ENCODE data around the gene MRPL47. TPM values are rescaled to one million over a fixed set of nuclear protein-coding genes. Genes with fewer than 3 reads are reported as not detected.

Gene MRPL47
- total RNA-seq, 4 donors from 2014 or later, result 15.6 to 34.8 (median 31.5) TPM

DNA sequence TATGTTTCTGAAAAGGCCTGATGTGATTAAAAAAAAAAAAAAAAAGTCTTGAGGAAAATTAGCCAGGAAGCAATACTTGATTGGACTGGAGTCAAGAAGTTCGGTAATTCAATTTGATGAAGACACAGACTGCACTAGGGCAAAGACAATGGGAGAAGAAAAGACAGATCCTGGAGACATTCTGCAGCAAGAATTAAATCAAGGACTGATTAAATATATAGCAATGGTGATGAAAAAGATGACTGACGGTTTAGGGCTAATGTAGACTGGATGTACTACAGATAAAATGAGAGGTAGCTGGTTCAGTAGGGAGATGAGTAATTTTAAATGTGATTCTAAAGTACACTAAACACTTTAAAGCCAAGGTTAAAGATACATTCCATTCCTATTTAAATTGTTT, 13.8 kb downstream of the MRPL47 start:
- no peak for TF ChIP-seq POLR2A (IDR thresholded peaks at IDR 0.05)
- TF ChIP-seq, protein P1, sequence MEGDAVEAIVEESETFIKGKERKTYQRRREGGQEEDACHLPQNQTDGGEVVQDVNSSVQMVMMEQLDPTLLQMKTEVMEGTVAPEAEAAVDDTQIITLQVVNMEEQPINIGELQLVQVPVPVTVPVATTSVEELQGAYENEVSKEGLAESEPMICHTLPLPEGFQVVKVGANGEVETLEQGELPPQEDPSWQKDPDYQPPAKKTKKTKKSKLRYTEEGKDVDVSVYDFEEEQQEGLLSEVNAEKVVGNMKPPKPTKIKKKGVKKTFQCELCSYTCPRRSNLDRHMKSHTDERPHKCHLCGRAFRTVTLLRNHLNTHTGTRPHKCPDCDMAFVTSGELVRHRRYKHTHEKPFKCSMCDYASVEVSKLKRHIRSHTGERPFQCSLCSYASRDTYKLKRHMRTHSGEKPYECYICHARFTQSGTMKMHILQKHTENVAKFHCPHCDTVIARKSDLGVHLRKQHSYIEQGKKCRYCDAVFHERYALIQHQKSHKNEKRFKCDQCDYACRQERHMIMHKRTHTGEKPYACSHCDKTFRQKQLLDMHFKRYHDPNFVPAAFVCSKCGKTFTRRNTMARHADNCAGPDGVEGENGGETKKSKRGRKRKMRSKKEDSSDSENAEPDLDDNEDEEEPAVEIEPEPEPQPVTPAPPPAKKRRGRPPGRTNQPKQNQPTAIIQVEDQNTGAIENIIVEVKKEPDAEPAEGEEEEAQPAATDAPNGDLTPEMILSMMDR (IDR thresholded peaks at IDR 0.05), result no peak

DNA sequence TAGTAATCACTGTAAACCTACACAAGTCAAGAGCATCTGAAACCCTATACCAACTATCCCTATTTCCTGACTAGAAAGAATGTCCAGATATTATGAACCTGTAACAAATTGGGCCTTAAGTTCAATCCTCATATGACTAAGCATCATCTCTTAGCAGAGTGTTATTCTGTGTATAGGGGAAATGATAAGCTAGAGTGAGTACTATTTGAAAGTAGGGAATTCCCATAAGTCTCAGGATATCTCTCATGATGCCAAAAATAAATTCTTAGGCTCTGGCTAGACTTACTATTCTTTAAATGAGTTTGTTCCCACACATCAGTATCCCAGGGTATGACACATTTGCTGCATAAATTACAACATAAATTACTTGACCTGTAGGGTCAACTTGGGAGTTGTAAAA, 15.3 kb downstream of the MRPL47 start:
- H3K4me3 ChIP-seq, result no peak overlapping the region
- H3K9me3 ChIP-seq, result no peaks in the 10 kb centered on the region
- intact Hi-C loops (cut with DNase I; ENCODE audit: low total_unique reads), result no loop called here
- DNase-seq, result no peak
- no peaks in the 10 kb centered on the region for H3K27me3 ChIP-seq
- no peaks in the 10 kb centered on the region for H3K36me3 ChIP-seq
- H3K27ac ChIP-seq, result no peak overlapping the region
- TF ChIP-seq, protein P1 (IDR thresholded peaks at IDR 0.05), result no peak
- TF ChIP-seq POLR2A (IDR thresholded peaks at IDR 0.05), result no peak
- no peaks in the 10 kb centered on the region for H3K4me1 ChIP-seq

More for the DNA sequence above, 13.8 kb downstream of the MRPL47 start:
- Histone ChIP-seq H3K9me3 (no peaks in the 10 kb centered on the region), H3K27me3 (no peaks in the 10 kb centered on the region), H3K4me3 (no peak overlapping the region), H3K4me1 (no peaks in the 10 kb centered on the region), H3K36me3 (no peaks in the 10 kb centered on the region), H3K27ac (no peak overlapping the region)
- DNase-seq, result no peak
- intact Hi-C loops (cut with DNase I; ENCODE audit: low total_unique reads), result no loop called here

DNA sequence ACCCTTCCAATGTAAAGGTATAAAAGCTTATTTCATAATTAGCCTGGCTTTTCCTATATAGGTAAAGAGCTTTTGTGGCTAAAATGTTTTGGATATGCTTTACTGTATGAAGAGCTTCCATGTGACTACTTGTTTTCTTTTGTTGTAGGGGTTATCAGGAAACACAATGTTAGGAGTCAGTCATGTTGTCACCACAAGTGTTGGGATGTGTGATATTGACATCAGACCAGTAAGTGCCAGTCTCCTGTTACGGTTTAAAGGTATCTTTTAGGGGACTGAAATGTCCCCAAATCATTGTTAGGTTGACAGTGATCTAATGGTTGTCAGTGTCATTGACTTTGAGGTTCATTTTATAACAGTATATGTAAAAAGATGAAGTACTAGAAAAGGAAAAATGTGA, 23.4 kb downstream of the MRPL47 start:
- DNase-seq, result no peak
- no peaks in the 10 kb centered on the region for H3K9me3 ChIP-seq
- H3K4me3 ChIP-seq, result no peak overlapping the region
- no peaks in the 10 kb centered on the region for H3K36me3 ChIP-seq
- intact Hi-C loops (cut with DNase I; ENCODE audit: low total_unique reads), result no loop called here
- TF ChIP-seq POLR2A (IDR thresholded peaks at IDR 0.05), result no peak
- TF ChIP-seq, protein P1 (IDR thresholded peaks at IDR 0.05), result no peak
- no peaks in the 10 kb centered on the region for H3K27me3 ChIP-seq
- no peaks in the 10 kb centered on the region for H3K4me1 ChIP-seq
- H3K27ac ChIP-seq, result no peak overlapping the region

DNA sequence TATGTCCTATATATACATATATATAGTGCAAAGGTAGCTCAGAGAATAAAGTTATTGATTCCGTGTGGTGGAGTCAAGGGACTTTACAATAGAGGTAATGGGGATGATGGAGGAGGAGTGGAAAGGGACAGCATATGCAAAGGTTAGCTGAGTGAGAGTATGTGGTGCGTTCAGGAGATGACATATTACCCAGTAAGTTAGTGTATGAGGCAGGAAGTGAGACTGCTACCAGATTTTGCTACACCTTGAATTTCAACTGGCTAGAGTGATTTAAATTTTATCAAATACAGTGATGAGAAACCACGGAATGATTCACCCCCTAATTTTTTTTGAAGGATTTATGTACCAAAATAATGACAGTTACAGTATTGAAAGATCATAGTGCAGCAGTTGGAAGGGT, 38.9 kb downstream of the MRPL47 start:
- intact Hi-C loops (cut with DNase I; ENCODE audit: low total_unique reads), result loop anchor here (10.0 kb wide), 1 partner anchor 111 kb away; the partner anchor contains the start of gene GNB4
- Histone ChIP-seq H3K27ac (no peak overlapping the region), H3K27me3 (no peaks in the 10 kb centered on the region)

DNA sequence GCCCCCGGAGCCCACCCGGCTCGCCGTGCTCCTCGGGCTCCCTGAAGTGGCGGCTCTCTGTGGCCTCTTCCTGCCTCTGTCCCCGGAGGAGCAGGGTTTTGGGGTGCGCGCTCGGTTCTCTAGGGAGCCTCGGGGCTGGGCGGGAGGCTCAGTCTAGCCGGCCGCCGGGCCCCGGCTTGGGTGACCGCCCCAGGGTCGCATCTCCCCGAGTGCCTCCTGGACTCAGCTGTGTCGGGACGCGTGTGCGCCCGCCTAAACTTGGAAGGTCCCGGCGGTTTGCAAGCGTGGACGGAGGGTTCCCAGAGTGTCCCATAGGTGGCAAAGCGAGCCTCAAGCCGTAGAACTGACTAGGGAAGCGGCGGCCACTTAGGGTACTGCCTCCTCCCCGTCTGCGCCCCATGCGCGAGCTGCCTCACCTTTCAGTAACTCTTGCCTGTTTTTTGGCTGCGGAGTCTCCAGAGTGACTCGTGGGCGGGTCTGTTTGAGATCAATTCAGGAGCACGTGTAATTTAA, 41.1 kb downstream of the MRPL47 start:
- Histone ChIP-seq H3K36me3 (no peaks in the 10 kb centered on the region), H3K4me3 (peak overlapping the region; percentile 71 to 93), H3K27ac (peak overlapping the region; percentile 81 to 85), H3K9me3 (no peaks in the 10 kb centered on the region), H3K4me1 (peaks cover 4 to 9% of the 10 kb centered on the region in 2 donors), H3K27me3 (no peaks in the 10 kb centered on the region)
- intact Hi-C loops (cut with DNase I; ENCODE audit: low total_unique reads), result loop anchor here (10.0 kb wide), 1 partner anchor 109 kb away; the partner anchor contains the start of gene GNB4
- peak; percentile 51 for DNase-seq
- TF ChIP-seq POLR2A (IDR thresholded peaks at IDR 0.05), result no peak
- TF ChIP-seq, protein P1 (IDR thresholded peaks at IDR 0.05), result peak in 3 of 4 experiments; percentile 38 to 63 (median 62)

More for the DNA sequence above, 38.9 kb downstream of the MRPL47 start:
- no peak for DNase-seq
- no peak overlapping the region for H3K4me3 ChIP-seq
- H3K36me3 ChIP-seq, result no peaks in the 10 kb centered on the region
- no peaks in the 10 kb centered on the region for H3K9me3 ChIP-seq
- TF ChIP-seq POLR2A (IDR thresholded peaks at IDR 0.05), result no peak
- TF ChIP-seq, protein P1 (IDR thresholded peaks at IDR 0.05), result no peak
- H3K4me1 ChIP-seq, result peaks cover 4 to 9% of the 10 kb centered on the region in 2 donors

Measured in uterus (tissue), 4 donors.